Suprapubic skin (tissue), 4 donors: ENCODE data around the gene ATPAF2. TPM values are rescaled to one million over a fixed set of nuclear protein-coding genes. Genes with fewer than 3 reads are reported as not detected.

ENCODE experiments used
- DNase-seq, 2 donors: peaks; one replicate each; pipeline ENCODE4 v3.0.0-alpha.2; 2019; ENCODE audit warnings: low spot score in 2 of 2
- H3K27ac ChIP-seq: fragments of 200-600 bp; sonication (generic); one replicate; pipeline ENCODE4 v1.5.1; 2019
- H3K27me3 ChIP-seq: fragments of 200-600 bp; sonication (generic); one replicate; pipeline ENCODE4 v1.5.1; 2019
- H3K36me3 ChIP-seq: fragments of 200-600 bp; sonication (generic); one replicate; pipeline ENCODE4 v1.5.1; 2019
- H3K4me1 ChIP-seq: fragments of 200-600 bp; sonication (generic); one replicate; pipeline ENCODE4 v1.5.1; 2019
- H3K4me3 ChIP-seq: fragments of 200-600 bp; sonication (generic); one replicate; pipeline ENCODE4 v1.5.1; 2019; ENCODE audit warnings: mild to moderate bottlenecking
- H3K9me3 ChIP-seq: fragments of 200-600 bp; sonication (generic); one replicate; pipeline ENCODE4 v1.5.1; 2019
- EP300 ChIP-seq: sonication (generic); formaldehyde crosslinking; IDR thresholded peaks from one replicate; pipeline ENCODE4 v1.6.1; 2017; ENCODE audit warnings: antibody characterized with exemption
- POLR2A ChIP-seq, 2 donors: fragments of 450-650 bp; IDR thresholded peaks; one replicate each; pipeline ENCODE4 v1.6.1; 2017; ENCODE audit warnings: antibody characterized with exemption in 2 of 2, mild to moderate bottlenecking in 2 of 2, moderate library complexity in 2 of 2
- POLR2AphosphoS5 ChIP-seq, 3 donors: sonication (generic); formaldehyde crosslinking; IDR thresholded peaks; one replicate each; pipeline ENCODE4 v1.6.1; 2017; ENCODE audit warnings: antibody characterized with exemption in 3 of 3
- WGBS: methylation state at CpG from one replicate; pipeline ENCODE4 v1.1.5; 2018; 5-methylcytosine and 5-hydroxymethylcytosine counted together
- total RNA-seq, 4 donors: library from RNA; depleted of rRNA; stranded (reverse); fragments of >200 nt; gene quantifications; one replicate each; pipeline ENCODE4 v1.1.0, GENCODE V29; 2016
- TF ChIP-seq, protein P1 (sequence below), 2 donors: fragments of 200-600 bp in 1 of 2; fragments of 450-650 bp in 1 of 2; sonication (generic) in 1 of 2; IDR thresholded peaks; one replicate each; pipeline ENCODE4 v1.5.1; 2016 to 2019; ENCODE audit warnings: antibody characterized with exemption in 2 of 2, mild to moderate bottlenecking in 1 of 2, moderate library complexity in 1 of 2

Gene ATPAF2
- total RNA-seq, 4 donors from 2014 or later: 18.2 to 41.6 (median 24.2) TPM

DNA sequence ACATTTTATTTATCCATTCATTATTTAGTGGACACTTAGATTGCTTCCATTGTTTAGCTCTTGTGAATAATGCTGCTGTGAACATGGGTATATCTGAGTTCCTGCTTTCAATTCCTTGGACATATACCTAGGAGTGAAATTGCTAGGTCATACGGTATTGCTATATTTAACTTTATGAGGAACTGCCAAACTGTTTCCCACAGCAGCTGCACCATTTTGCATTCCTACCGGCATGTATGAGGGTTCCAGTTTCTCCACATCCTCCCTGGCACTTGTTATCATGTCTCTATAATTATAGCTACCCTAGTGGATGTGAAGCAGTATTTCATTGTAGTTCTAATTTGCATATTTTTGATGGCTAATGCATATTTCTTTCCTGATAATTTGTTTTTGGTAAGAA, 25.1 kb upstream of the ATPAF2 start:
- Histone ChIP-seq H3K36me3 (peaks cover 68% of the 10 kb centered on the region), H3K4me1 (no peaks in the 10 kb centered on the region), H3K27me3 (no peaks in the 10 kb centered on the region), H3K9me3 (no peaks in the 10 kb centered on the region), H3K4me3 (no peak overlapping the region), H3K27ac (no peak overlapping the region)
- 72% methylated on average over 2 of the region's 2 CpGs for WGBS
- TF ChIP-seq EP300: no peak
- TF ChIP-seq POLR2A (IDR thresholded peaks at IDR 0.05): no peak
- no peak for TF ChIP-seq POLR2AphosphoS5 (IDR thresholded peaks at IDR 0.05)
- TF ChIP-seq, protein P1, sequence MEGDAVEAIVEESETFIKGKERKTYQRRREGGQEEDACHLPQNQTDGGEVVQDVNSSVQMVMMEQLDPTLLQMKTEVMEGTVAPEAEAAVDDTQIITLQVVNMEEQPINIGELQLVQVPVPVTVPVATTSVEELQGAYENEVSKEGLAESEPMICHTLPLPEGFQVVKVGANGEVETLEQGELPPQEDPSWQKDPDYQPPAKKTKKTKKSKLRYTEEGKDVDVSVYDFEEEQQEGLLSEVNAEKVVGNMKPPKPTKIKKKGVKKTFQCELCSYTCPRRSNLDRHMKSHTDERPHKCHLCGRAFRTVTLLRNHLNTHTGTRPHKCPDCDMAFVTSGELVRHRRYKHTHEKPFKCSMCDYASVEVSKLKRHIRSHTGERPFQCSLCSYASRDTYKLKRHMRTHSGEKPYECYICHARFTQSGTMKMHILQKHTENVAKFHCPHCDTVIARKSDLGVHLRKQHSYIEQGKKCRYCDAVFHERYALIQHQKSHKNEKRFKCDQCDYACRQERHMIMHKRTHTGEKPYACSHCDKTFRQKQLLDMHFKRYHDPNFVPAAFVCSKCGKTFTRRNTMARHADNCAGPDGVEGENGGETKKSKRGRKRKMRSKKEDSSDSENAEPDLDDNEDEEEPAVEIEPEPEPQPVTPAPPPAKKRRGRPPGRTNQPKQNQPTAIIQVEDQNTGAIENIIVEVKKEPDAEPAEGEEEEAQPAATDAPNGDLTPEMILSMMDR (IDR thresholded peaks at IDR 0.05): no peak
- no peak for DNase-seq

DNA sequence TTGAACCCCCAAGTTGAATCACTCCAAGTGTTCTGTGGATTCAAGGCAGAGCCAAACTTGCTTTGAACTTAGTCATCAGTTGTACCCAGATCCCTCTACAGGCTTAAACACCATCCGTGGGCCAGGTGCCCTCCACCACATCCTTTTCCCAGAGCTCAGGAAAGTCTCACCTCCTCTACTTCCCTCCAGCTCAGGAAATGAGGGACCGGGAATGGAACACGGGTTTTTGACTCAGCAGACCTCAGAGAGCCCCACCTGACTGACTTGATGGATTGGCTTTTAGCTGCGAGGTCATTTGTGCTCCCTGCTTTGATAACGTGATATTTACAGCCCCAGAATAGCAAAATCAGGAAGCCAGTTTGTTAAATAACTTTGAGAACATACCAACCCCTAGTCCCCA, 20.3 kb upstream of the ATPAF2 start:
- Histone ChIP-seq H3K36me3 (peaks cover 77% of the 10 kb centered on the region), H3K9me3 (no peaks in the 10 kb centered on the region), H3K4me3 (no peak overlapping the region), H3K27me3 (no peaks in the 10 kb centered on the region), H3K27ac (no peak overlapping the region), H3K4me1 (no peaks in the 10 kb centered on the region)
- WGBS: 82% methylated on average over 5 of the region's 5 CpGs
- no peak for TF ChIP-seq EP300
- TF ChIP-seq POLR2AphosphoS5 (IDR thresholded peaks at IDR 0.05): no peak
- TF ChIP-seq POLR2A (IDR thresholded peaks at IDR 0.05): no peak
- TF ChIP-seq, protein P1 (IDR thresholded peaks at IDR 0.05): no peak
- no peak for DNase-seq

DNA sequence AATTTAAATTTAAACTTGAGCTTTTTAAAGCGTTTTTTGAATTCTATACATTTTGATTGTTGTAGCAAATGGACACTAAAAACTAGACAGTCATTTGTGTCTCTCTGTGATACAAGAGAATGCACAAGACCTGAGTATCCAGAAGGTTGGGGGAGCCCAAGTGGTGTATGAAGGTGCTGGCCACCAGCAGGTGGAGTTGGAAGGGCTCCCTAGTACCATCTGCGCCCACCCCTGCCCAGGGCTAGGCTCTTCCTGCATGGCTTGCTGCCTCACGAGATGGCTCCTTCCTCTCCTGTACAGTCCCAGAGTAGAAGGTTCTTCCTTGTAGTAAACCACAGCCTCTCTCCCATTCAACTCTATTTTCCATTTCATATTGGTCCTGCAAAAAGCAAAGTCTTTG, 17.2 kb upstream of the ATPAF2 start:
- Histone ChIP-seq H3K4me3 (no peak overlapping the region), H3K9me3 (no peaks in the 10 kb centered on the region), H3K4me1 (no peaks in the 10 kb centered on the region), H3K36me3 (peaks cover 68% of the 10 kb centered on the region), H3K27me3 (no peaks in the 10 kb centered on the region), H3K27ac (no peak overlapping the region)
- no peak for DNase-seq
- TF ChIP-seq EP300: no peak
- TF ChIP-seq, protein P1 (IDR thresholded peaks at IDR 0.05): no peak
- TF ChIP-seq POLR2A (IDR thresholded peaks at IDR 0.05): no peak
- WGBS: 92% methylated on average over 3 of the region's 3 CpGs

DNA sequence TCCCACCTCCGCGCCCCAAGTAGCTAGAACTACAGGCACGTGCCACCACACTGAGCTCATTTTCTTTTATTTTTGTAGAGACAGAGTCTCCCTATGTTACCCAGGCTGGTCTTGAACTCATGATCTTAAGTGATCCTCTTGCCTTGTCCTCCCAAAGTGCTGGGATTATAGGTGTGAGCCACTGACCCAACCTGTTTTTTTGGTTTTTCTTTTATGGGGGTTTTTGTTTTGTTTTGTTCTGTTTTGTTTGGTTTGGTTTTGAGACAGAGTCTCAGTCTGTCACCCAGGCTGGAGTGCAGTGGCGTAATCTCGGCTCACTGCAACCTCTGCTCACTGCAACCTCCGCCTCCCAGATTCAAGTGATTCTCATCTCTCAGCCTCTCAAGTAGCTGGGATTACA, 16.6 kb upstream of the ATPAF2 start:
- TF ChIP-seq POLR2A (IDR thresholded peaks at IDR 0.05): no peak
- TF ChIP-seq, protein P1 (IDR thresholded peaks at IDR 0.05): no peak
- no peak for TF ChIP-seq EP300
- no peak for TF ChIP-seq POLR2AphosphoS5 (IDR thresholded peaks at IDR 0.05)
- Histone ChIP-seq H3K27ac (no peak overlapping the region), H3K4me1 (no peaks in the 10 kb centered on the region), H3K36me3 (peaks cover 62% of the 10 kb centered on the region), H3K4me3 (no peak overlapping the region), H3K27me3 (no peaks in the 10 kb centered on the region), H3K9me3 (no peaks in the 10 kb centered on the region)
- no peak for DNase-seq
- 98% methylated on average over 6 of the region's 6 CpGs for WGBS

- H3K4me3 ChIP-seq: no peak overlapping the region
- 94% methylated on average over 3 of the region's 3 CpGs for WGBS
- TF ChIP-seq, protein P1 (IDR thresholded peaks at IDR 0.05): no peak
- no peak for TF ChIP-seq POLR2A (IDR thresholded peaks at IDR 0.05)
- no peak for TF ChIP-seq EP300
- TF ChIP-seq POLR2AphosphoS5 (IDR thresholded peaks at IDR 0.05): no peak
- H3K27me3 ChIP-seq: no peaks in the 10 kb centered on the region
- H3K36me3 ChIP-seq: peaks cover 20% of the 10 kb centered on the region
- H3K4me1 ChIP-seq: peaks cover 17% of the 10 kb centered on the region
- no peaks in the 10 kb centered on the region for H3K9me3 ChIP-seq
- H3K27ac ChIP-seq: no peak overlapping the region
- DNase-seq: no peak
Measured at GRCh38 chr17:18045691-18046350, 6.9 kb upstream of the ATPAF2 start.
